GM12872 (cell line): ENCODE results near the gene EPAS1.

Experiments used
- CTCF ChIP-seq: IDR thresholded peaks from 3 replicates; pipeline ENCODE4 v1.5.1; 2011; ENCODE audit warnings: low read depth, mild to moderate bottlenecking, low read length, moderate library complexity; ENCODE audit not compliant: insufficient read depth

EPAS1 gene

GRCh38 chr2:46302005-46302695 lies 4.9 kb downstream of the EPAS1 start:
- no peak for TF ChIP-seq CTCF

GRCh38 chr2:46303233-46303632 lies 6.0 kb downstream of the EPAS1 start:
- no peak for TF ChIP-seq CTCF

DNA sequence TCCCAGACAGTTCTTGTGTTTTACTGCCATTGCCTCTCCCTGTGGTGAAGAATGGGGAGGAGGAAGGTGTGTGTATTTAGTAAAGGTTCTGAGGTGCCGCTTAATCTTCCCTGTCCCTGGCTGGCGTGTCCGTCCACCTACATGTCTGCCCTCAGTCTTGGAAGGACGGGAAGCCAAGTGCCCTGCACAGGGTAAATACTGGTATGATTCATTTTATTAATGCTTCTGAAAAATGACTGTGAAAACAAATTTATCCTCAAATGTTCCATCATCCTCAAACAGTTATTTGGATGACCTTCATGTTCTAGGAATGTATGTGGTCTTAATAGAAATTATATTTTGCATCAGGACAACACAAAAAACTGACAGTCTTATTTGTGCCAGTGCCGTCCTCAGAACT lies 6.6 kb downstream of the EPAS1 start:
- no peak for TF ChIP-seq CTCF

GRCh38 chr2:46304635-46305034 lies 7.4 kb downstream of the EPAS1 start:
- TF ChIP-seq CTCF: no peak

DNA sequence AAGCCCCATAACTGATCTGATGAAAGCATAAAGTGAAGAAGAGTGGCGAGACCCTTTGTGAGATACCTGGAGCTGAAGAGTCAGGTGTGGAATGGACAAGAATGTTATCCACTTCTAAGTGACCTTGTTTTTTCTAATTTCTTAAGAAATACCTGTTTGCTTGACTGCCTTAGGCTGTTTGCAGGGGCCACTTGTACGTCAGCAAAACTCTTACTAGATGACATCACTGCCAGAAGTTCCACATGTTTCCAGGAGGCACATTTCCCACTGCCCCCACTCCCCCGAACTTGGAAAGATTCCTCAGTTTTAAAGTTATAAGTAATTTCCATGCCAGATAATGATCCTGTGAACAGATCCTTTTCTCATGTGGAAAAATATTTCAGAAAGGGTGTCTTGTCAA lies 8.0 kb downstream of the EPAS1 start:
- no peak for TF ChIP-seq CTCF

GRCh38 chr2:46305767-46306166 lies 8.6 kb downstream of the EPAS1 start:
- TF ChIP-seq CTCF: no peak

DNA sequence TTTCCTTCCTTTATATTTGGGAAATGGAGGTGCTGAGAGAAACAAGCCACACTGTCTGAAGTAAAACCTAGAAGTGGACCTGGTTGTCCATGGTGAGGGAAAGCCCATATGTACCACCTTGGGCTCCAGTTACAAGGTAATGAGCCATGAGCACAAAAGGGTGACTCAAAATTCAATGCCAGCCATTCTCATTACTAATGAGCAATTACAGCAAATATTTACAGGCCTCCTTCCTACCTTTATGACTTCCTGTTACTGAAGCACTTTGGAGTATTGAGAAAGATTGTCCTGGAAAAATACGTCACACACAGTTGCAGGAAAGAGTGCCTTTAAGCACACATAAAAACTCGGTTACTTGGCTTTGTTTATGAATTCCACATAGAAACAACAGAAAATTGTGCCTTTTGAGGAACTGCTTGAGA lies 9.1 kb downstream of the EPAS1 start:
- no peak for TF ChIP-seq CTCF
